ENCODE measurements around the gene PKHD1.

- TF ChIP-seq POLR2AphosphoS5 (IDR thresholded peaks at IDR 0.05; ENCODE audit: low read depth, low read length) (no peak), TAF1 (IDR thresholded peaks at IDR 0.05; ENCODE audit: borderline replicate concordance, insufficient read depth, low read length) (no peak), REST (IDR thresholded peaks at IDR 0.05; ENCODE audit: insufficient read depth in 1 of 2, low read depth in 2 of 2, low read length in 2 of 2) (no peak), FOXP2 (optimal IDR thresholded peaks at IDR 0.05; ENCODE audit: borderline replicate concordance, extremely low read depth, extremely low read length, insufficient read depth) (no peak), SIN3A (IDR thresholded peaks at IDR 0.05; ENCODE audit: borderline replicate concordance, insufficient read depth, low read length) (no peak)
Observed at GRCh38 chr6:52015953-52016352, 71.5 kb downstream of the PKHD1 start.
